GM19351 (cell line): ENCODE measurements around the gene ELFN1.

Source experiments
- ATAC-seq: cut with Tn5 transposase; IDR thresholded peaks from one replicate; pipeline ENCODE4 v1.9.1; 2021; ENCODE audit warnings: mild to moderate bottlenecking, moderate library complexity; ENCODE audit not compliant: unreplicated experiment

ELFN1 gene

GRCh38 chr7:1739593-1739992, 69.5 kb downstream of the ELFN1 start:
- ATAC-seq: no peak

GRCh38 chr7:1740214-1740613, 70.1 kb downstream of the ELFN1 start:
- ATAC-seq: no peak

- no peak for ATAC-seq
Observed at GRCh38 chr7:1741246-1741645, 71.2 kb downstream of the ELFN1 start.

GRCh38 chr7:1741751-1742554, 71.9 kb downstream of the ELFN1 start:
- no peak for ATAC-seq

GRCh38 chr7:1742555-1743303, 72.7 kb downstream of the ELFN1 start:
- no peak for ATAC-seq

- no peak for ATAC-seq
Observed at GRCh38 chr7:1743481-1744230, 73.6 kb downstream of the ELFN1 start.

- no peak for ATAC-seq
Observed at GRCh38 chr7:1744296-1745017, 74.4 kb downstream of the ELFN1 start.

GRCh38 chr7:1745018-1745532, 75.0 kb downstream of the ELFN1 start:
- ATAC-seq: no peak

- ATAC-seq: no peak
Observed at GRCh38 chr7:1745576-1746490, 75.8 kb downstream of the ELFN1 start.

- ATAC-seq: no peak
Observed at GRCh38 chr7:1746491-1746975, 76.5 kb downstream of the ELFN1 start.

GRCh38 chr7:1747004-1747801, 77.1 kb downstream of the ELFN1 start:
- no peak for ATAC-seq

- ATAC-seq: no peak
Observed at GRCh38 chr7:1748076-1748838, 78.2 kb downstream of the ELFN1 start.

- ATAC-seq: no peak
Observed at GRCh38 chr7:1748839-1749173, 78.7 kb downstream of the ELFN1 start.

GRCh38 chr7:1749351-1749863, 79.3 kb downstream of the ELFN1 start:
- ATAC-seq: no peak

GRCh38 chr7:1749864-1750466, 79.9 kb downstream of the ELFN1 start:
- no peak for ATAC-seq

- no peak for ATAC-seq
Observed at GRCh38 chr7:1750541-1751021, 80.5 kb downstream of the ELFN1 start.

GRCh38 chr7:1752111-1752510, 82.0 kb downstream of the ELFN1 start:
- ATAC-seq: no peak
